GM12891 (cell line): ENCODE results near the gene CELSR3.

Experiments
- POLR2A ChIP-seq: IDR thresholded peaks from 2 replicates; pipeline ENCODE4 v1.6.1; 2011; ENCODE audit warnings: low read depth, low read length, control low read depth
- POLR2AphosphoS5 ChIP-seq: IDR thresholded peaks from 2 replicates; pipeline ENCODE4 v1.6.1; 2011; ENCODE audit warnings: low read depth, low read length, control low read depth
- POU2F2 ChIP-seq: IDR thresholded peaks from 2 replicates; pipeline ENCODE4 v1.6.1; 2011; ENCODE audit warnings: low read depth, mild to moderate bottlenecking, control low read depth, low read length, moderate library complexity
- SPI1 ChIP-seq: IDR thresholded peaks from 2 replicates; pipeline ENCODE4 v1.6.1; 2011; ENCODE audit warnings: low read depth, low read length, control low read depth
- TAF1 ChIP-seq: IDR thresholded peaks from 2 replicates; pipeline ENCODE4 v1.6.1; 2011; ENCODE audit warnings: low read depth, low read length, control low read depth

GRCh38 chr3:48681974-48682610 is 19.4 kb upstream of the CELSR3 start:
- TF ChIP-seq TAF1 (no peak), POLR2A (no peak), POU2F2 (no peak), SPI1 (no peak), POLR2AphosphoS5 (no peak)
